HepG2 (cell line): ENCODE results near the gene ANAPC2. TPM values are rescaled to one million over a fixed set of nuclear protein-coding genes. Genes with fewer than 3 reads are reported as not detected.

ENCODE experiments used
- AGO2 ChIP-seq: fragments of 200-400 bp; formaldehyde crosslinking; optimal IDR thresholded peaks from 2 replicates; pipeline ENCODE3; 2017; ENCODE audit warnings: mild to moderate bottlenecking, low read depth, low read length, moderate library complexity
- HNF4A ChIP-seq: sonication (generic); formaldehyde crosslinking; IDR thresholded peaks from 2 replicates; pipeline ENCODE4 v1.4.0; 2020; ENCODE audit warnings: missing genetic modification reagents
- HNF4G ChIP-seq, 2 experiments: sonication (generic) in 1 of 2; formaldehyde crosslinking in 1 of 2; IDR thresholded peaks; 2 replicates each; pipeline versions ENCODE4 v1.4.0 to v1.6.1; 2011 to 2020; ENCODE audit warnings: borderline replicate concordance in 2 of 2, low read depth in 2 of 2, mild to moderate bottlenecking in 2 of 2, low read length in 1 of 2, missing genetic modification reagents in 1 of 2, moderate library complexity in 1 of 2
- MEIS2 ChIP-seq: sonication (generic); formaldehyde crosslinking; IDR thresholded peaks from 2 replicates; pipeline ENCODE4 v1.9.0; 2021; ENCODE audit warnings: mild to moderate bottlenecking, missing genetic modification reagents
- SIX1 ChIP-seq: sonication (generic); formaldehyde crosslinking; IDR thresholded peaks from 2 replicates; pipeline ENCODE4 v1.4.0; 2020; ENCODE audit warnings: missing genetic modification reagents, borderline replicate concordance
- SMARCC2 ChIP-seq: fragments of 450-650 bp; IDR thresholded peaks from 2 replicates; pipeline ENCODE4 v1.6.1; 2017; ENCODE audit warnings: antibody characterized with exemption, mild to moderate bottlenecking
- ZBTB40 ChIP-seq, 2 experiments: fragments of 450-650 bp in 1 of 2; sonication (generic) in 1 of 2; formaldehyde crosslinking in 1 of 2; IDR thresholded peaks; 2 replicates each; pipeline versions ENCODE4 v1.6.1 to v1.8.0; 2016 to 2022; ENCODE audit warnings: antibody characterized with exemption in 1 of 2, mild to moderate bottlenecking in 1 of 2, missing genetic modification reagents in 1 of 2
- polyA plus RNA-seq, 8 experiments: library from polyadenylated mRNA; depleted of rRNA in 3 of 8; stranded (reverse) in 7 of 8; unstranded in 1 of 8; fragments of >200 nt; fragmentation: Illumina TruSeq in 4 of 8; extraction: Trizol in 4 of 8; gene quantifications; 2 replicates each; pipeline versions ENCODE4 v1.2.1 to v1.2.3, GENCODE V29; 2011 to 2016; ENCODE audit warnings: low read depth in 4 of 8, missing spikeins in 1 of 8, mixed read lengths in 1 of 8; ENCODE audit not compliant: insufficient read depth in 1 of 8
- total RNA-seq, 5 experiments: library from RNA; depleted of rRNA; stranded (reverse); fragments of >200 nt; fragmentation: Illumina TruSeq; extraction: Trizol; gene quantifications; 2 replicates each; pipeline ENCODE4 v1.2.3, GENCODE V29; 2016; ENCODE audit warnings: low read depth in 1 of 5
- TF ChIP-seq, protein P1 (sequence below): sonication (generic); formaldehyde crosslinking; IDR thresholded peaks from 2 replicates; pipeline ENCODE4 v1.8.1; 2023; ENCODE audit warnings: mild to moderate bottlenecking, missing genetic modification reagents

The ANAPC2 gene
- total and polyA plus RNA-seq, 2 of the 13 experiments (the other 11 are each of a cell fraction or from before 2014, with no cell fraction given) = 12.3 to 15.4 TPM

DNA sequence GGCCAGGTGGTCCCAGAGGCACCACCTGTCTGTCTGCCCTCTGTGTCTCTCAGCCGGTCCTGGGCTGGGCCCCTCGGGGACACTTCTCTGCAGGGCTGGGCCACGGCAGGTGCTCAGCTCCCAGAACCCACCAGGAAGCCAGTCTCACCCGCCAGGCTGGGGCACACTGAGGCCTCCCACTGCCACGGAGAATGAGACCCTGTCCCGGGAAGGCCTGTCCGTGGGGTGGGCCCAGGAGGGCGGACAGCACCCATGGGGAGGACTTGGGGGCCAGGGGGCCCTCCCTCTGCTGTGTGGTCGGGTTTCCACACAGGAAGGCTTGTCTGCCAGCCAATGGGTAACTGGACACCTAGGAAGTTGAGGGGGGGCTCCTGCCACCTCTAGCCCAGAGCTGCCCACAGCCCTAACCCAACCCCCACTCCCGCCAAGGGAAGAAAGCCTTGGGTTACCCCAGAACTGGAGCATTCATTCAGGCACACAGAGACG lies 48.6 kb upstream of the ANAPC2 start (continued):
- no peak for TF ChIP-seq ZBTB40 (IDR thresholded peaks at IDR 0.05)
- TF ChIP-seq ZBTB40 (CRISPR knock-in tag; IDR thresholded peaks at IDR 0.05) = no peak; the same call in 1 of the 2 replicates
- TF ChIP-seq, protein P1, sequence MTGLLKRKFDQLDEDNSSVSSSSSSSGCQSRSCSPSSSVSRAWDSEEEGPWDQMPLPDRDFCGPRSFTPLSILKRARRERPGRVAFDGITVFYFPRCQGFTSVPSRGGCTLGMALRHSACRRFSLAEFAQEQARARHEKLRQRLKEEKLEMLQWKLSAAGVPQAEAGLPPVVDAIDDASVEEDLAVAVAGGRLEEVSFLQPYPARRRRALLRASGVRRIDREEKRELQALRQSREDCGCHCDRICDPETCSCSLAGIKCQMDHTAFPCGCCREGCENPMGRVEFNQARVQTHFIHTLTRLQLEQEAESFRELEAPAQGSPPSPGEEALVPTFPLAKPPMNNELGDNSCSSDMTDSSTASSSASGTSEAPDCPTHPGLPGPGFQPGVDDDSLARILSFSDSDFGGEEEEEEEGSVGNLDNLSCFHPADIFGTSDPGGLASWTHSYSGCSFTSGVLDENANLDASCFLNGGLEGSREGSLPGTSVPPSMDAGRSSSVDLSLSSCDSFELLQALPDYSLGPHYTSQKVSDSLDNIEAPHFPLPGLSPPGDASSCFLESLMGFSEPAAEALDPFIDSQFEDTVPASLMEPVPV = no peak
- TF ChIP-seq AGO2 = peak; percentile 13
- TF ChIP-seq SIX1 = 0 out of 2 replicates have a peak, but pooled peaks have one; percentile 33
- TF ChIP-seq SMARCC2 = no peak
- TF ChIP-seq HNF4G (IDR thresholded peaks at IDR 0.05; ENCODE audit: borderline replicate concordance, low read depth, low read length) = no peak
- no peak for TF ChIP-seq HNF4G (CRISPR knock-in tag; IDR thresholded peaks at IDR 0.05; ENCODE audit: borderline replicate concordance, low read depth)
- no peak for TF ChIP-seq MEIS2
- TF ChIP-seq HNF4A = no peak
